Measurements from ENCODE around the gene CALM3.

The CALM3 gene

DNA sequence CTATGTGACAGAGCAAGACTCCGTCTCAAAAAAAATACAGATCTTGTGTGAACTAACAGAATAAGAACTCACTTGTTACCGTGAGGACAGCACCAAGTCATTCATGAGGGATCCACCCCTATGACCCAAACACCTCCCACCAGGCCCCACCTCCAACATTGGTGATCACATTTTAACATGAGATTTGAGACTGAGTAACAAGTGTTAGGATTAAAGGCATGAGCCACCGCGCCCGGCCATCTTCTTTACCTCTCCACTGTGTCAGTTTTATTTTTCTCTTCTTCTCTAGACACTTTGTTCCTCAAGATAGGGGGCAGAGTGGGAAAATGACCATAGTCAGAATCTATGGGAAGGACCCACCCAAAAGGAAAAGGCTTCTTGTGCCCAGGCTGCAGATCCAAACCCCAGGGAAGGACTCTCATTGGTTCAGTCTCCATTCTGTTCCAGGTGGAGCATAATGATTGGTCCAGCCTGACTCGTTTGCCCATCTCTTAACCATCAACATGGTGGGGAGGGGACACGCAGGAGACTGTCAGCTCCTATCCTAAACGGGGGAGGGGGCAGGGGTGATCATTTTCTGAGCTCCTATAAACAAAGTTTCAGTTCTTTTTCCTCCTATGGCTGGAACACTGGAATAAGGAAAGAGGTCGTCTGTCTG is 1.3 kb upstream of the CALM3 start:
- in situ Hi-C loops (cut with MboI; ENCODE audit: low sequenced_read_pairs) = no loop called here

DNA sequence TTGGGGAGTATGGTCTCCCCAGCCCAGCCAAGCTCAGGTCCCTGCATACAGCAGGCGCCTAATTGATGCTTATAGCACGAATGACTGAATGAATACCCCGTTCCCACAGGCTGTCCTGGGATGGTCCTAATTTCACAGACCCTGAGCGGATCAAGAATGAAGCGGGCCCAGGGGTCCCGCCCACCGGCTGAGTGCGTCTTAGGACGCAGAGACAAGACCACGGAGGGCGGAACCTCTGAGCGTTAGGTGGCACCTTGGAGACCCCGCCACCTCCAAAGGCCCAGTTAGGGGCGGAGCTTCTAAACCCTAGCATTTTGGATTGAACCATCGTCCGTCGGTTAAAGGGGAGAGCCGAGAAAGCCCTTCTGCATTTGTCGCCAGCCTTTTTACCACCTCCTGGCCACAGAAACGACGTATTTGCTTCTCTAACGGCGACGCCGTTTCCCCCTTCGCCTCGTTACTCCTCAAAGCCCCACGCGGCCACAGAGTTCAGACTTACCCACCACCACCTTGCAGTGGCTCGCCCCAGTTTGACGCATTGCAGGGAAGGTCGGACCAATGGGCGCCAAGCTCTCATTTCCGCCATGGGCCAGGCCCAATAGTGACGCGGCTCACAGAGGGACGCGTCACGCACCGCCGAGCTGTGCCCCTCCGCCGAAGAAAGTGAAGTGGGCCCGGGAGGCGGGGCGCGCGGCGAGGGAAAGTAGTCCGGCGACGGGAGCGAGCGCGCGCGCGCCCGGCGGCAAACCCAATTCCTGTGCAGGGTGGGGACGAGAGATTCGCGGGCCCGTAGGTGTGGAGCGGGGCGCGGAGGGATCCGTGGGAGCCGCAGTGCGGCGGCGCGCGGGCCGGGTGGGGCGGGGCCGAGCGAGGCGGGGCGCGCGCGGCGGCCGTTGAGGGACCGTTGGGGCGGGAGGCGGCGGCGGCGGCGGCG is 479 bp upstream of the CALM3 start:
- in situ Hi-C loops (cut with MboI; ENCODE audit: low sequenced_read_pairs) = no loop called here

DNA sequence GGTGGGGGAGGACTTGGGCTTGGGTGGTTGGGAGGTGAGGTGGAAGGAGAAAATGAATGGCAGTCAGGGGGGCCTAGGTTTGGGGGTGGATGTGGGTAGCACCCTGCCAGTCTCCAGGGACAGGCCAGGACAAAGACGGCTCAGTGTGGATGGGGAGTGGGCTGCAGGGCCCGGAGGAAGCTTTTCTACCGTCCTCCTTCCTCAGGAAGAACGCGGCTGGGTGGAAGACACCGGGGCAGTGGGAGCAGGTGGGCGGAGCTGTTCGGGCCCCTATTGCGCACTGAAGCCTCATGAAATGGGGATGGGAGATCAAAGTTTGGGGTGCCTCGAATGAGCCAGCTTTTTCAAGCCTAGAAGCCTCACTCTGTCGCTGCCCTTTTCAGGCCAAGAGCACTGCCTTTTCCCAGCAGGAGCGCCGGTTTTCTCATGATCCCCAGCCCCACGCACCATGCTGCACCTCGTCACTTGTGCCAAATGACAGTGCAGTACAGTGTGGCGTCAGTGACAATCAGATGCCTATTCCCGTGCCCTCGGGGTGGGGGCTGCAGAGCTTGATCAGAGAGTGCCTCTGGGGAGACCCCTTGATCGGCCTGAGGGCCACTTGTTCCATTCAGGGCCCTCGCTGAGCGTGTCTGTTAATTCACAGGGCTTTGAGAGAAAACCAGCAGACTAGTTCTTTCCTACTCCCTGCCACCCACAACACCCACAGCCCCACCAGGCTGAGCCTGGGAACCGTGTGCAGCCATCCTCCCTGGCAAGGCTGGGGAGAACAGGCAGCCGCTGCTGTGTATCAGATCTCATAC is 1.5 kb downstream of the CALM3 start:
- in situ Hi-C loops (cut with MboI; ENCODE audit: low sequenced_read_pairs) = no loop called here

- in situ Hi-C loops (cut with MboI; ENCODE audit: low sequenced_read_pairs) = no loop called here
Measured at GRCh38 chr19:46603195-46603637, 2.1 kb downstream of the CALM3 start.

- in situ Hi-C loops (cut with MboI; ENCODE audit: low sequenced_read_pairs) = no loop called here
Measured at GRCh38 chr19:46603752-46604231, 2.7 kb downstream of the CALM3 start.

DNA sequence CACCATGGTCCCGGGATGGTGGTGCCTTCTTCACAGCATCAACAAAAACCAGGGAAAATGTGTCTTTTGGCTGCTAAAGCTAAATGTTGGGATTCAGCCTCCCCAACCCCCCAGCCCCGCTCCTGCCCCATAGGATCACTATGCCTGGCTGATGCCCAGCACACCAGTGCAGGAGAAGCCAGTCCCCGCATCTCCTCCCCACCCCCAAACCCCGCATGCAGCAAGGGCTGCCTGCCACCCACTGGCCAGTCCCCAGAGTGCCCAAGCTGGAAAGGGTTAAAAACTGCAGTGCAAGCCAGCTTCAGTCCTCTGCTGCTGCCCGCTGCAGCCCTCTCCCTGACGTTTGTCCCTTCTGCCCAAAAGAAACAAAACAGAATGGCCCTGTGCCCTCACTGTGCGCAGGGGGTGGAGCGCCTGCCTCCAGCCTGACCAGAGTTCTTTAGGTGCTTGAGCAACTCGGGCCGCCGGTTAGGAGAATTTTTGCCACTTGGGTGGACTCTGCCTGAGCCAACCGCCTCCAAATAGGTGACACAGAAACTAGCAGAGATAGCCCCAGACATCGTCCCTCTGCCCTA is 3.7 kb downstream of the CALM3 start:
- in situ Hi-C loops (cut with MboI; ENCODE audit: low sequenced_read_pairs) = no loop called here

DNA sequence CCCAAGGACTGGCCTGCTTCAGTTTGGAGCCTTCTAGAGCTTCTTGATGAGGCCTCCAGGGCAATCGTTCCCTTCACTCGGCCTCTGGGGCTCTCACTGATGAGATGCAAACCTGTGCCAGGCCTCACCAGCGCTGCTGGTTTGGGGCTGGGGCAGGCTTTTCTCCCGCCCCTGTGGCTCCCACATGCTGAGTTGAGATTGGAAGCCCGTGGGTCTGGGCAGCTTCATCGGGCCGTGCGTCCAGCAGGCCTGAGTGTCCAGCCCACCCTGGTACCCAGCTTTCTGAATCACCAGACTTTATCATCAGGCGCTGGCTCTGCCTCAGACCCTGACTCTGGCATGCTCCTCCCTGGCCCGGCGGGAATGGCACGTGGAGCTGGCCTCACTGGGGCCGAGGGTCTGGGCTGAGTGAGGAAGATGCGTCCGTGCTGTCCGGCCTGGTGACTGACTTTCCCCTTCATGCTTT is 4.3 kb downstream of the CALM3 start:
- in situ Hi-C loops (cut with MboI; ENCODE audit: low sequenced_read_pairs) = no loop called here

- in situ Hi-C loops (cut with MboI; ENCODE audit: low sequenced_read_pairs) = no loop called here
Measured at GRCh38 chr19:46606019-46606418, 4.9 kb downstream of the CALM3 start.

DNA sequence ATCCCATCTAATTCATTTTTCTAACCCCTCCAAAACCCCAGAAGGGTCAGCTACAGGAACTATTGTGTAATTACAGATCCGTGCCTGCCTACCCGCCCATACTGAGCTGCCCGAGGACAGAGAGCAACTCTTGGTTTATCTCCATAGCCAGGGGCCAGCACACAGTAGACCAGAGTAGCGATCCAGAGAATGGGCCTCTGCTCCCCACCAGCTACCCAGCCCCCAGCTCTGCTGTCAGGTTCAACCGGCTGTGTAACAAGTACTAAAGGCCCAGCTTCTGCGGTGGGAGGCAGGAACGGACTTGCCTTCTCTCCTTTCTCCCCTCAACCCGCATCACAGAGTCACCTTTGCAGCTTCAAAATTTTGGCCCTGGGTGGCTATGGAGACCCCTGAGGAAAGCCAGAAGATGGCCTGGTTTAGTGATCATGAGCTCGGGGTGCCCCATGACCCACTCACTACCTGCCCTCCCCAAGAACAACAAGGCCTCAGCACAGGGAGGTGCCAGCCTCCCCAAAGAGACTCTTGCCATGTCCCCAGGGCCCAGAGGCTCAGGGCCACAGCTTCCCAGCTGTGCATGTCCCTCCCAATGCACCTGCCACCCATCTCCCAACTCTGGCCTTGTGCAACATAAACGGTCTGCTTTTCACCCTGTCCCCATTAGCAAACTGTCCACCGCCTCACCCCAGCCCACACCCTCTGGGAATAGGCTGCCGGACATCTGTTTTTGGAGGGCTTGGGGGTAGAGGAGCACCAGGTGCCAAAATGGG is 5.7 kb downstream of the CALM3 start:
- in situ Hi-C loops (cut with MboI; ENCODE audit: low sequenced_read_pairs) = no loop called here

DNA sequence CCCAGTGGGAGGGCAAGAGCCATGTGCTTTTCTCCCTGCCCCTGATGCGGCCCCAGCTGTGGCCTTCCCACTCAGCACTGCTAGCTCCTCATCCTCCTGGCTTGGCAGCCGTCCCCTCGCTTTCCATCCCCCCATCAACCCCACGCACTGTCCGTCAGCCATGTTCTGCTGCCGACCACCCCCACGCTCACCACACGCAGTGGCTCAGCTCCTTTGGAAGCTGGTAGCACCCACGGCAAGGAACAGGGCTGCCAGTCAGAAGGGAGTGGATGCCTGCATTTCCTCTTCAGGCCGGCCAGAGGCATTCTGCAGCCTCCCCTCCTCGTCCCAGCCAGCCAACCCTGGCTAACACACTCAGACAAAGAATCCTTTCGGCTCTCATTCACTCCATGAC is 6.3 kb downstream of the CALM3 start:
- in situ Hi-C loops (cut with MboI; ENCODE audit: low sequenced_read_pairs) = no loop called here

DNA sequence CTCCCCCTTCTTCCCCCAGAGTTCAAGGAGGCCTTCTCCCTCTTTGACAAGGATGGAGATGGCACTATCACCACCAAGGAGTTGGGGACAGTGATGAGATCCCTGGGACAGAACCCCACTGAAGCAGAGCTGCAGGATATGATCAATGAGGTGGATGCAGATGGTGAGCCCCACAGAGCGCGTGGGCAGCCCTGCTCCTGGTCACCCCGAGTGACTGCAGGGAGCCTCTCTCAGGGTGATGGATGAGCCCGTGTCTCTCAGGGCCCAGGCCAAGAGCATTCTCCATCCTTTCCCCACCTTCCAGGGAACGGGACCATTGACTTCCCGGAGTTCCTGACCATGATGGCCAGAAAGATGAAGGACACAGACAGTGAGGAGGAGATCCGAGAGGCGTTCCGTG is 7.0 kb downstream of the CALM3 start:
- in situ Hi-C loops (cut with MboI; ENCODE audit: low sequenced_read_pairs) = no loop called here

GRCh38 chr19:46608581-46609345 is 7.6 kb downstream of the CALM3 start:
- in situ Hi-C loops (cut with MboI; ENCODE audit: low sequenced_read_pairs) = no loop called here

- in situ Hi-C loops (cut with MboI; ENCODE audit: low sequenced_read_pairs) = loop anchor here (5.0 kb wide), 1 partner anchor 58 kb away; no protein-coding TSS in a partner anchor
Measured at GRCh38 chr19:46609511-46610412, 8.6 kb downstream of the CALM3 start.

DNA sequence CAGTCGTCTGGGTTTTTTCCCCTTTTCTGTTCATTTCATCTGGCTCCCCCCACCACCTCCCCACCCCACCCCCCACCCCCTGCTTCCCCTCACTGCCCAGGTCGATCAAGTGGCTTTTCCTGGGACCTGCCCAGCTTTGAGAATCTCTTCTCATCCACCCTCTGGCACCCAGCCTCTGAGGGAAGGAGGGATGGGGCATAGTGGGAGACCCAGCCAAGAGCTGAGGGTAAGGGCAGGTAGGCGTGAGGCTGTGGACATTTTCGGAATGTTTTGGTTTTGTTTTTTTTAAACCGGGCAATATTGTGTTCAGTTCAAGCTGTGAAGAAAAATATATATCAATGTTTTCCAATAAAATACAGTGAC is 9.3 kb downstream of the CALM3 start:
- in situ Hi-C loops (cut with MboI; ENCODE audit: low sequenced_read_pairs) = loop anchor here (5.0 kb wide), 1 partner anchor 57 kb away; no protein-coding TSS in a partner anchor

DNA sequence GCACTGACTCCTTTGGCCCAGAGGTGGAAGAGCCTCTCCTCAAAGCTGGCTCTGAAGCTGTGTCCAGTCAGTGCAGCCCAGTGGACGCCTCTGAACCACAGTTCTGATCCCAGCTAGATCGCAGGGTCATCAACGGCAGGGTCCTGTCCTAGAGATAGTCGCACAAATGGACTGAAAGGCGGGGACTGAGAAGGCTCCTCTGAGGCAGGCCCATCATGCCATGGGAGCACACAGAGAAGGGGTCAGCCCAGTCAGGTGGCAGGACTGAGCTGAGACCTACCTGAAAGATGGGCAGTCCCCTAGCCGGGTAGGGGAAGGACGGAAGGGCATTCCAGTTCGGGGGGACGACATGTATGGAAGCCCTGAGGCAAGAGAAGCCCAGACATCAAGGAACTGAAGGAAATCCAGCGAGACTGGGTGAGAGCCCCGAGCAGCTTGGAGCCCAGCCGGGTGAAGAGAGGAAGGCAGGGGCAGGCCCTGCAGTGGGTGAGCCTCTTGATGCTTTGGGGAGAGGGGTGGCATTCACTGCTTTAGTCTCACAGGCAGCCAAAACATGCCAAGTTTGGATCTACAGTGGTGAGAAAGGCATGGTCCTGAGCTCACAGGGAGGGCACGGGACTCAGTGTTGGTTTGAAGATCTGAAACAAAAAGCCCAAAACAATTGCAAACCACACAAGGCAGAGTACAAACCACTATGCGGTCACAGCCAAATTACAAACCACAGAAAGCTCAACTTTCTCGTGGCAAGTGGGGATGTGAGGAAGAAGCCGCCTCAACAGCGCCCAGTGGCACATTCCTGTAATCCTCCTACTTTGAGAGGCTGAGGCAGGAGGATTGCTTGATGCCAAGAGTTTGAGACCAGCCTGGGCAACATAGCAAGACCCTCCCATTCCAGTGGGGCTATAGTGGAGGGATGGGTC is 10.0 kb downstream of the CALM3 start:
- in situ Hi-C loops (cut with MboI; ENCODE audit: low sequenced_read_pairs) = loop anchor here (5.0 kb wide), 1 partner anchor 56 kb away; no protein-coding TSS in a partner anchor

GRCh38 chr19:46611776-46612175 is 10.6 kb downstream of the CALM3 start:
- in situ Hi-C loops (cut with MboI; ENCODE audit: low sequenced_read_pairs) = loop anchor here (5.0 kb wide), 1 partner anchor 56 kb away; no protein-coding TSS in a partner anchor

- in situ Hi-C loops (cut with MboI; ENCODE audit: low sequenced_read_pairs) = loop anchor here (5.0 kb wide), 1 partner anchor 54 kb away; no protein-coding TSS in a partner anchor
Measured at GRCh38 chr19:46613525-46613924, 12.4 kb downstream of the CALM3 start.
